Heart left ventricle (tissue), 16 donors: ENCODE measurements around the gene TMEM203. TPM values are rescaled to one million over a fixed set of nuclear protein-coding genes. Genes with fewer than 3 reads are reported as not detected.

Experiments
- ATAC-seq, 4 donors: fragments of 200-7000 bp; cut with Tn5 transposase; one replicate each; pipeline ENCODE4 v1.9.1; 2020 to 2022; ENCODE audit warnings: moderate library complexity in 4 of 4, mild to moderate bottlenecking in 3 of 4, moderate number of reproducible peaks in 1 of 4
- DNase-seq, 5 donors: peaks; one replicate each; pipeline ENCODE4 v3.0.0-alpha.2; 2020
- H3K27ac ChIP-seq, 12 donors: fragments of 200-600 bp; sonication (generic) in 4 of 12; one replicate each; pipeline versions ENCODE4 v1.5.0 to v1.8.0; 2016 to 2022; ENCODE audit warnings: mild to moderate bottlenecking in 2 of 12
- H3K27me3 ChIP-seq, 9 donors: fragments of 200-600 bp; sonication (generic) in 2 of 9; one replicate each; pipeline versions ENCODE4 v1.5.1 to v1.8.0; 2016 to 2022; ENCODE audit warnings: mild to moderate bottlenecking in 3 of 9
- H3K36me3 ChIP-seq, 9 donors: fragments of 200-600 bp; sonication (generic) in 2 of 9; one replicate each; pipeline versions ENCODE4 v1.5.0 to v1.8.0; 2018 to 2022; ENCODE audit warnings: mild to moderate bottlenecking in 2 of 9
- H3K4me1 ChIP-seq, 12 donors: fragments of 200-600 bp; sonication (generic) in 4 of 12; one replicate each; pipeline versions ENCODE4 v1.5.0 to v1.8.0; 2016 to 2022; ENCODE audit warnings: mild to moderate bottlenecking in 3 of 12
- H3K4me3 ChIP-seq, 12 donors: fragments of 200-600 bp; sonication (generic) in 4 of 12; one replicate each; pipeline versions ENCODE4 v1.5.0 to v1.8.0; 2017 to 2022; ENCODE audit warnings: mild to moderate bottlenecking in 9 of 12, moderate library complexity in 4 of 12
- H3K9me3 ChIP-seq, 12 donors: fragments of 200-600 bp; sonication (generic) in 4 of 12; one replicate each; pipeline versions ENCODE4 v1.5.0 to v1.8.0; 2016 to 2022; ENCODE audit warnings: mild to moderate bottlenecking in 1 of 12
- POLR2A ChIP-seq, 2 donors: fragments of 450-650 bp; IDR thresholded peaks; one replicate each; pipeline ENCODE4 v1.6.1; 2017; ENCODE audit warnings: antibody characterized with exemption in 2 of 2, mild to moderate bottlenecking in 2 of 2, moderate library complexity in 2 of 2
- WGBS, 4 donors: extraction: QIAGEN DNeasy Blood & Tissue Kit in 2 of 4; methylation state at CpG; one replicate each; pipeline versions ENCODE4 v1.1.5 to v1.1.7; 2013 to 2018; 5-methylcytosine and 5-hydroxymethylcytosine counted together
- intact Hi-C, 10 donors: fragments of 100-400 bp; cut with DNase I; formaldehyde crosslinking; loops; one replicate each; pipeline versions ENCODE4 v1.11.1 to v1.14.2; 2022
- polyA plus RNA-seq, 2 donors: library from polyadenylated mRNA; stranded (reverse); fragments of 200-250 nt; gene quantifications; one replicate each; pipeline ENCODE4 v1.2.3, GENCODE V29; 2013
- total RNA-seq, 9 donors: library from RNA; depleted of rRNA in 2 of 9; stranded (reverse); fragments of >200 nt in 2 of 9; fragmentation: NEBNext Ultra II Directional in 3 of 9; extraction: Animal tissue kit (Norgen Biotek cat#: 25700) in 3 of 9; gene quantifications; one replicate each; pipeline versions ENCODE4 v1.1.0 to v1.2.4, GENCODE V29; 2016 to 2023
- TF ChIP-seq, protein P1 (sequence below), 12 donors: fragments of 200-600 bp; sonication (generic) in 4 of 12; IDR thresholded peaks; one replicate each; pipeline versions ENCODE4 v1.5.0 to v1.8.0; 2018 to 2022; ENCODE audit warnings: antibody characterized with exemption in 12 of 12, mild to moderate bottlenecking in 5 of 12
- donor health status: ischemic (EF 13 %, LVEDD 7.1; RV severe dilation, severe dysfunction).
- donor health status: healthy with polysubstance abuse.
- donor health status: DM: no; HTN: yes; CAD: no.
- donor health status: DM: no; HTN: no; CAD: no.
- donor health status: ischemic (EF 25% LVEDD 6.9; RV normal size, moderate dysfunction).
- donor health status: ischemic (EF 25% LVEDD 5.7; RV mildly dilated, moderate dysfunction).
- donor health status: healthy.
- donor health status: DM: yes; HTN: yes; CAD: no.
- donor health status: ischemic (EF 35%, LVEDD 5.7; RV mildly dilated, moderate dysfunction).
- donor health status: nonischemic (EF 11% LVEDD 7.7; RV severe dilation, severe dysfunction).
- donor health status: DM: yes; HTN: yes; CAD: no.
- donor health status: PGD.
- donor health status: ischemic (EF 29% LVEDD 5.4; RV normal size, mild dysfunction).
- donor health status: nonischemic (EF 23%, LVEDD 6.1; RV moderate dilation, normal function).

TMEM203 gene
- total and polyA plus RNA-seq, 11 donors: 30.8 to 52.0 (median 42.1) TPM

- intact Hi-C loops: no loop called here
- Histone ChIP-seq H3K36me3 (peaks cover 0 to 24% (median 18%) of the 10 kb centered on the region in 9 donors), H3K27me3 (no peaks in the 10 kb centered on the region), H3K27ac (peak overlapping the region; percentile 90 to 97 (median 94)), H3K9me3 (no peaks in the 10 kb centered on the region), H3K4me3 (peak overlapping the region; percentile 70 to 97 (median 92)), H3K4me1 (peaks cover 0 to 57% (median 39%) of the 10 kb centered on the region in 12 donors)
- DNase-seq (no peak), ATAC-seq (no peak)
- TF ChIP-seq, protein P1, sequence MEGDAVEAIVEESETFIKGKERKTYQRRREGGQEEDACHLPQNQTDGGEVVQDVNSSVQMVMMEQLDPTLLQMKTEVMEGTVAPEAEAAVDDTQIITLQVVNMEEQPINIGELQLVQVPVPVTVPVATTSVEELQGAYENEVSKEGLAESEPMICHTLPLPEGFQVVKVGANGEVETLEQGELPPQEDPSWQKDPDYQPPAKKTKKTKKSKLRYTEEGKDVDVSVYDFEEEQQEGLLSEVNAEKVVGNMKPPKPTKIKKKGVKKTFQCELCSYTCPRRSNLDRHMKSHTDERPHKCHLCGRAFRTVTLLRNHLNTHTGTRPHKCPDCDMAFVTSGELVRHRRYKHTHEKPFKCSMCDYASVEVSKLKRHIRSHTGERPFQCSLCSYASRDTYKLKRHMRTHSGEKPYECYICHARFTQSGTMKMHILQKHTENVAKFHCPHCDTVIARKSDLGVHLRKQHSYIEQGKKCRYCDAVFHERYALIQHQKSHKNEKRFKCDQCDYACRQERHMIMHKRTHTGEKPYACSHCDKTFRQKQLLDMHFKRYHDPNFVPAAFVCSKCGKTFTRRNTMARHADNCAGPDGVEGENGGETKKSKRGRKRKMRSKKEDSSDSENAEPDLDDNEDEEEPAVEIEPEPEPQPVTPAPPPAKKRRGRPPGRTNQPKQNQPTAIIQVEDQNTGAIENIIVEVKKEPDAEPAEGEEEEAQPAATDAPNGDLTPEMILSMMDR (IDR thresholded peaks at IDR 0.05): no peak
- no peak for TF ChIP-seq POLR2A (IDR thresholded peaks at IDR 0.05)
- 57 to 71% (median 67%) methylated on average over 21 to 36 of the region's 36 CpGs for WGBS, 4 donors
Measured at GRCh38 chr9:137242269-137243203, 37.1 kb upstream of the TMEM203 start.

DNA sequence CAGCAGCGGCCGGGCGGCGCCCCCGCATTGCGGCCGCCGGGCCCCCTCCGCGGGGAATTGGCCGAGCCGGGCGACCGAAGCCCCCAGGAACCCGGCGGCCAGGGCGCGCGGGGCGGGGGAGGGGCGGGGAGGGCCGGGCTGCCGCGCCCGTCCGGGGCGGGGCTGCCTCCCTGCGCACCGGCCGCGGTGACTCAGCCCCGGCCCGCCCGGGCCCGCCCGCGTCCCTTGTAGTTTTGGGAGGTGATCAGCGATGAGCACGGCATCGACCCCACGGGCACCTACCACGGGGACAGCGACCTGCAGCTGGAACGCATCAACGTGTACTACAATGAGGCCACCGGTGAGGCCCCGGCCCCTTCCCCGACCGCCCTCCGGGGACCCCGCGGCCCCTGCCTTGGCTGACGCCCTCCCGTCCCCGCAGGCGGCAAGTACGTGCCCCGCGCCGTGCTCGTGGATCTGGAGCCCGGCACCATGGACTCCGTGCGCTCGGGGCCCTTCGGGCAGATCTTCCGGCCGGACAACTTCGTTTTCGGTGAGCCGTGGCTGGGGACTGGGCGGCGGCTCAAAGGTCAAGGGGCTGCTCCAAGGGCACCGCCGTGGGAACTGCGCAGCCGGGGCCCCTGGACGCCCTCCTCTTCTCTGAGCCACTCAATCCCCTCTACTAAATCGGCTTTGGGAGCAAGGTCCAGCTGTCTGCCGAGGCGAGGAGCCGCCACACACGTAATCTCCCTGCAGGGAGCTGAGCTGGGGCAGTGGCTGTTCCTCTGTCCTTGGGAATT, 36.2 kb upstream of the TMEM203 start:
- WGBS, 4 donors: 2 to 13% (median 4%) methylated on average over 3 to 83 of the region's 83 CpGs
- ATAC-seq (peak in 2 of 4 donors; percentile 13 to 26), DNase-seq (peak; percentile 64 to 86 (median 73))
- Histone ChIP-seq H3K4me3 (peak overlapping the region; percentile 70 to 97 (median 92)), H3K36me3 (peaks cover 0 to 24% (median 18%) of the 10 kb centered on the region in 9 donors), H3K9me3 (no peaks in the 10 kb centered on the region), H3K27ac (peak overlapping the region; percentile 90 to 97 (median 94)), H3K27me3 (no peaks in the 10 kb centered on the region), H3K4me1 (peaks cover 0 to 66% (median 43%) of the 10 kb centered on the region in 12 donors)
- TF ChIP-seq, protein P1 (IDR thresholded peaks at IDR 0.05): no peak
- no peak for TF ChIP-seq POLR2A (IDR thresholded peaks at IDR 0.05)
- intact Hi-C loops: loop anchor here in 2 of 10 donors (1.0 to 2.0 kb wide), 2 partner anchors 14 to 35 kb away; partner anchors contain the start of genes TOR4A (in 2 of the 2) and NELFB (in 1 of the 2)

GRCh38 chr9:137240841-137241489, 35.5 kb upstream of the TMEM203 start, which contains the start of gene TUBB4B:
TUBB4B (plus strand) TSS chr9:137241287; CDS start chr9:137241361, 74 bp downstream.
- WGBS, 4 donors: 0 to 1% (median 1%) methylated on average over 45 to 67 of the region's 67 CpGs
- ATAC-seq (peak; percentile 86 to 94 (median 90)), DNase-seq (peak; percentile 99 to 100 (median 100))
- Histone ChIP-seq H3K4me3 (peak within 1 kb of the TSS; percentile 70 to 97 (median 92)), H3K27me3 (no peaks in the 10 kb centered on the region), H3K27ac (peak within 1 kb of the TSS; percentile 94 to 100 (median 98)), H3K9me3 (no peaks in the 10 kb centered on the region), H3K36me3 (peaks cover 0 to 24% (median 18%) of the 10 kb centered on the region in 9 donors), H3K4me1 (peaks cover 0 to 73% (median 49%) of the 10 kb centered on the region in 12 donors)
- TF ChIP-seq POLR2A (IDR thresholded peaks at IDR 0.05): peak; percentile 57 to 97
- TF ChIP-seq, protein P1 (IDR thresholded peaks at IDR 0.05): peak in 4 of 12 donors; percentile 1 to 6 (median 2)
- intact Hi-C loops: loop anchor here in 2 of 10 donors (1.0 to 2.0 kb wide), 2 partner anchors 14 to 36 kb away; partner anchors contain the start of genes TOR4A (in 2 of the 2) and NELFB (in 1 of the 2)
